ENCODE data around the gene MMP19. TPM values are rescaled to one million over a fixed set of nuclear protein-coding genes. Genes with fewer than 3 reads are reported as not detected.

Gene MMP19
- total RNA-seq, 1 experiment from 2014 or later = not detected

Other genes starting within 250 kb of the MMP19 start
- gene OR10P1, start 206.0 kb downstream of the MMP19 start, total RNA-seq (2014; rRNA removed; shearing (Covaris generic); ENCODE audit: low replicate concordance) = not detected in 2 replicates
- 1.3 and 10.7 TPM in 2 replicates for gene ITGA7, start 135.0 kb downstream of the MMP19 start, total RNA-seq (2014; rRNA removed; shearing (Covaris generic); ENCODE audit: low replicate concordance)
- gene BLOC1S1, start 126.9 kb downstream of the MMP19 start, total RNA-seq (2014; rRNA removed; shearing (Covaris generic); ENCODE audit: low replicate concordance) = 184 and 309 TPM in 2 replicates
- gene RDH5, start 122.5 kb downstream of the MMP19 start, total RNA-seq (2014; rRNA removed; shearing (Covaris generic); ENCODE audit: low replicate concordance) = 2.0 and 2.9 TPM in 2 replicates
- gene CD63, start 113.9 kb downstream of the MMP19 start, total RNA-seq (2014; rRNA removed; shearing (Covaris generic); ENCODE audit: low replicate concordance) = 1,384 and 1,429 TPM in 2 replicates
- gene GDF11, start 99.8 kb downstream of the MMP19 start, total RNA-seq (2014; rRNA removed; shearing (Covaris generic); ENCODE audit: low replicate concordance) = 1.1 and 2.8 TPM in 2 replicates
- gene SARNP, start 25.2 kb downstream of the MMP19 start, total RNA-seq (2014; rRNA removed; shearing (Covaris generic); ENCODE audit: low replicate concordance) = 201 and 218 TPM in 2 replicates
- gene ORMDL2, start 24.9 kb downstream of the MMP19 start, total RNA-seq (2014; rRNA removed; shearing (Covaris generic); ENCODE audit: low replicate concordance) = 27.5 and 31.2 TPM in 2 replicates
- 54.0 and 90.7 TPM in 2 replicates for gene DNAJC14, start 13.3 kb downstream of the MMP19 start, total RNA-seq (2014; rRNA removed; shearing (Covaris generic); ENCODE audit: low replicate concordance)
- 36.1 and 62.7 TPM in 2 replicates for gene PYM1, start 85.0 kb upstream of the MMP19 start, total RNA-seq (2014; rRNA removed; shearing (Covaris generic); ENCODE audit: low replicate concordance)
- 0.17 and 1.2 TPM in 2 replicates for gene DGKA, start 88.2 kb upstream of the MMP19 start, total RNA-seq (2014; rRNA removed; shearing (Covaris generic); ENCODE audit: low replicate concordance)
- 10.4 and 27.5 TPM in 2 replicates for gene PMEL, start 123.1 kb upstream of the MMP19 start, total RNA-seq (2014; rRNA removed; shearing (Covaris generic); ENCODE audit: low replicate concordance)
- 42.6 and 58.5 TPM in 2 replicates for gene CDK2, start 123.9 kb upstream of the MMP19 start, total RNA-seq (2014; rRNA removed; shearing (Covaris generic); ENCODE audit: low replicate concordance)
- gene RAB5B, start 131.1 kb upstream of the MMP19 start, total RNA-seq (2014; rRNA removed; shearing (Covaris generic); ENCODE audit: low replicate concordance) = 26.3 and 36.1 TPM in 2 replicates
- 25.3 and 28.7 TPM in 2 replicates for gene SUOX, start 154.3 kb upstream of the MMP19 start, total RNA-seq (2014; rRNA removed; shearing (Covaris generic); ENCODE audit: low replicate concordance)
- 0.34 and 1.9 TPM in 2 replicates for gene IKZF4, start 178.1 kb upstream of the MMP19 start, total RNA-seq (2014; rRNA removed; shearing (Covaris generic); ENCODE audit: low replicate concordance)
- 1,254 and 1,317 TPM in 2 replicates for gene RPS26, start 199.0 kb upstream of the MMP19 start, total RNA-seq (2014; rRNA removed; shearing (Covaris generic); ENCODE audit: low replicate concordance)
- gene ERBB3, start 237.2 kb upstream of the MMP19 start, total RNA-seq (2014; rRNA removed; shearing (Covaris generic); ENCODE audit: low replicate concordance) = 0.75 and 1.8 TPM in 2 replicates

Data from Caki2 (cell line).